ENCODE results near the gene CDKN2AIP. TPM values are rescaled to one million over a fixed set of nuclear protein-coding genes. Genes with fewer than 3 reads are reported as not detected.
"Not testable (repeated sequence)": the region's sequence is repeated elsewhere in the genome, so short reads cannot be mapped to it uniquely, and the experiment has no call there.

Gene CDKN2AIP
- total RNA-seq, 1 donor from 2014 or later: 9.2 TPM

DNA sequence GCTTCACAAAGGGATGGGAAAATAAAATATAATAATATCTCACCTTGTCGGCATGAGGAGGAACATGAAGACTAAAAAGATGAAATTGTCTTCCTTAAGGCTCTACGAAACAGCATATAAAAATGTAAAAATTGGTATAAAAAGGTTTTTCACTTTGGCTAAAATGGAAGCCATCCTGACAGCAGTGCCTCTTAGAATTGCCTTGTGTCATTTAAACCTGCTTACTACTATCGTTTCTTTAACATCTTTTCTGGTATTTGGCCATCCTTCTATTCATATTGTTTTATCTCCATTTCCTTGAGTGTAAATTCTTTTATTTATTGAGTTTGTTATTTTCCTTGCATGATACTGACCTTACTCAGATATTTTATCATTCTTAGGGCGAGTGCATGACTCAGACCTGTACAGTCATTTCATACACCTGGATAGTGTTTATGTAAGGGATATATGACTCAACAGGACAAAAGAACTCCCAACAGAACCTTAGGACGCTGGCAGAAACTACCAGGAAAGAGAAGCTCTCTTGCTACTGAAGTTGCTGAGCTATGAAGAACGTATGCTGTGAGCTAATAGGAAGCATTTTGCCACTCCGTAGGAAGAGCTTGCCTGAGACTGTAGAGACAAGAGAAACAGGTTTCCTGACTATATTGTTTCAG is 5.8 kb upstream of the CDKN2AIP start:
- no peak for DNase-seq
- ATAC-seq: no peak
- intact Hi-C loops (cut with micrococcal nuclease): no loop called here

DNA sequence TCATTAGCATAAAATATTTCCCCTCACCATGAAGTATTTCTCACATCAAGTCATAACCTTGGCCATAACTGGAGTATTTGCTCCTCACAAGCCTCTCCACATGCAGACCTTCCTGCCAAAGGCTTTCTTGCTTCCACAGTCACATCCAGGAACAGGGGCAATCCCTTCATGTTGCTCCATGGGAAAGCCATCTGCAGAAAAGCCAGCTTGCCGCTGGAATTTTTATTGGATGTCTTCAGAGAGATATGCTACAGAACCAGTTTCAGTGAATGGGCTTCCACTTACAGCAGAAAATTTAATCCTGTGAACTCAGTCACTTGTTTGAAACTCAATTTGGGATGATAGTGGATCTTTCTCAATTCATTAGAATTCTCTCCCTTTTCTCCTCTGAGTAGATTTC is 3.2 kb upstream of the CDKN2AIP start:
- intact Hi-C loops (cut with micrococcal nuclease): no loop called here
- ATAC-seq (no peak), DNase-seq (no peak)

DNA sequence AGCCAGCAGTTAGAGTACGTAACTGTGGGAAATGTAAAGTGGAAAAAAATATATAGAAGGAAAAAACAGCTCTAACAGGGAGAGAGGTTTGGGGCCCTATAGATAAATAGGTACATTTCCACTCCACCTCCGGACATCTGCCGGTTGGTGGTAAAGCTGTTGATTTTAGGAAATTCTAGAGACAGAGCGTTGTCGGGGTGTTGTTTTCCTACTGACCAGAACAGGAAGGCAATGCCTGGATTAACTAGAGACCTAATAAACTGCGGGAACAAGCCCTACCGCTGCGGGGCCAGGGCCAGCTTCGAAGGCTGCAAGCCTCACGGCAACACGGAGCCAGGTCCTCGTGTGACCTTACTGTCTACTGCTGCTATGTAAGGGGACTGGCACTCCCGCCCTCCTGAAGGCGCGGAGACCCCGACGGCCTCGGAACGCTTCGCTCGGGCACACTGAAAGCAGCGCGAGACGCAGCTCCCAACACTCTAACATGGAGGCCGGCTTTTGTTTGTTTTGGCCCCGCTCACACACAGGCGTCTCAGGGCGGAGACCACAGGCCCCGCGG is 702 bp upstream of the CDKN2AIP start:
- ATAC-seq: peak; percentile 60
- intact Hi-C loops (cut with micrococcal nuclease): no loop called here

DNA sequence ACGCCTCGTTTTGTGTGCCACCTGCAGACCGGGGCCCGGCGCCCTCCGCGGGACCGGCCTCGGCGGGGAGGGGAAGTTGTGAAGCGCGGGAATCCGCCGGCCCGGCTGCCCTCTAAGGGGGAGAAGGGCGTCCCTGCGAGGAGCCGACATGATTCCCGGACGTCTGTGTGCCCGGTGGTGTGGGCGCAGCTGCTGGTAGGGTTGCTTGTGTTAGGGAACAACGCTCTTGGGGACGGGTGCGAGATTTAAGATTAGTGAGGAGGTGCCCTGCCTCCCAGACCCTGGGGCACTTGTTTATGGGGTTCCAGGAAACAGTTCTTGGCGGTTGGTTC is 627 bp downstream of the CDKN2AIP start:
- DNase-seq (peak; percentile 58), ATAC-seq (peak; percentile 25)
- intact Hi-C loops (cut with micrococcal nuclease): no loop called here

More for the DNA sequence above, 702 bp upstream of the CDKN2AIP start:
- no peak for DNase-seq

DNA sequence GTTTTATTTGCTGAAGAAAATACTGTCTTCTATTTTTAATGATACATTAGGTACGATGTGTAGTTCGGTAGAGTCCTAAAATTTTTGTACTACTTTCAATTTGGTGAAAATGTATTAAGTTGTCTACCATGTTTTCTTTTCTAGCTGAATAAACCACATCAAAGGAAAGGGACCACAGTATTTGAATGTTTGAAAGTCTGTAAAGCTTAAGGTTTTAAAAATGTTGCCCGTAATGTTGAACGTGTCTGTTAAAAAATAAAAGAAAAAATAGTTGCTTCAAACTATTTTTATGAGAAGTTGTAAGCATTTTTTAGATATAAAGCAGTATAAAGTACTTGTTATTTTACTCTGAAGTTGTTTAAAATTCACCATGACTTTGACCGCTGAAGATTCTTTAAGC is 3.2 kb downstream of the CDKN2AIP start:
- intact Hi-C loops (cut with micrococcal nuclease): no loop called here
- DNase-seq (no peak), ATAC-seq (no peak)

DNA sequence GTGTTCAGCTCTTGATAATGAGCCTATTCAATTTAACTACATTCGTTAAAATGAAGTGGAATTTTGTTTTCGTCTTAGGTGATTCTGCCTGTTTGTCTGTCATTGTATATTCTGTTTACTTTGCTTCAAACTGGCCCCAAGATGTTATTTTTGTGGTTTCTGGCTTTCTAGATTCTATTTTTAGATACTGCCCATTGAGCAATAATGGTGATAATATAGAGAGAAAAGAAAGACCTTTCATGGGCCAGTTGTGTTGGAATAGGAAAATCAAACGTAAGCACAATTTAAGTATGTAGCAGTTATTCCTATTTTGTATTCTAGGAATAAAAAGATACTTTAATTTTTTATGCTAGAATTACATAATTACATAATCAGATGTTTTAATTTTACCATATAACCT is 4.0 kb downstream of the CDKN2AIP start:
- DNase-seq (no peak), ATAC-seq (no peak)
- intact Hi-C loops (cut with micrococcal nuclease): no loop called here

DNA sequence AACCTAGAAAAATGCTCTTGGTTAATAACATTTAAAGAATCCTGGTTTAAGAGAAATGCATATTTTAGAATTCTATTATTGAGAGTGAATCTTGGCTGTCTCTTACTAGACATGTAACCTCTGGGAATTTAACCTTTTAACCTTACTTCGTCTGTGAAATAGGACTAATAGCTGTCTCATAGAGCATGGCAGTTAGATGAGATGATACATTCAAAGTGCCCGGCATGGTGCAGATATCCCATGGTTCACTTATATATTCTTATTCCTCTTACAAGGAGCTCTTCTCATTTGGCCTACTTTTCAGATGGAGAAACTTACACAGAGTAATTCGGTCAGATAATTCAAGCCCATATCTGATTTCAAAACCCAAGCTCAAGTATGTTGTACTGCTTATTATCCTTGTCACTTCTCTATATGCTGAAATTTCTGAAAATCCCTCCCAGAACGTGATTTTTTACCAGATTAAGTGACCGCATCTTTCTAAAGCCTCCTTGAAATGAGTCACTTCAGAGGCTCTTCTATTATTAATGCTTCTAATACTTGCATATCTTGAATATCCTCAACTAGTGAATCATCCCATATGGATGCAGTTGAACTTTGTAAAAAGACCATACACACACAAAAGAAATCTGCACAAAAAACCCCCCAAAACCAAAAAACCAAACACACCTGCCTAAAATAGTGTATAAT is 4.9 kb downstream of the CDKN2AIP start:
- ATAC-seq (no peak), DNase-seq (no peak)
- intact Hi-C loops (cut with micrococcal nuclease): no loop called here

DNA sequence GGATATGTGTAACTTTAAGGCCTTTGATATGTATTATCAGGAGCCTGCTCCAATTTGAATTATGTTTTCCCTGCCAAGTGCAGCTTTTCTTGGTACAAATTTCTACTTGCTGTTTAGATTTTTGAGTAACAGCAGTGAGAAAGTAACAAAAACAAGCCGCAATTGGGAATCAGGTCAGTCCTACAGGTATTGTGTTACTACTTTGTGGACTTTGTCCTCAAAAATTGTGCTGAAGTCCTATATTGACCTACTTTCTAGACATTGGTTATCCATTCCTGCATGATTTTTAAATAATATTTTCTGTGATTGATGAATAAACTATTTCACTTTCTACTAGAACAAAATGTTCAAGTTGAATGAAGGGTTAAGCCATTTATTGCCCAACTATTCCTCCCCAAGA is 5.7 kb downstream of the CDKN2AIP start:
- intact Hi-C loops (cut with micrococcal nuclease): no loop called here
- ATAC-seq: no peak
- DNase-seq: no peak

DNA sequence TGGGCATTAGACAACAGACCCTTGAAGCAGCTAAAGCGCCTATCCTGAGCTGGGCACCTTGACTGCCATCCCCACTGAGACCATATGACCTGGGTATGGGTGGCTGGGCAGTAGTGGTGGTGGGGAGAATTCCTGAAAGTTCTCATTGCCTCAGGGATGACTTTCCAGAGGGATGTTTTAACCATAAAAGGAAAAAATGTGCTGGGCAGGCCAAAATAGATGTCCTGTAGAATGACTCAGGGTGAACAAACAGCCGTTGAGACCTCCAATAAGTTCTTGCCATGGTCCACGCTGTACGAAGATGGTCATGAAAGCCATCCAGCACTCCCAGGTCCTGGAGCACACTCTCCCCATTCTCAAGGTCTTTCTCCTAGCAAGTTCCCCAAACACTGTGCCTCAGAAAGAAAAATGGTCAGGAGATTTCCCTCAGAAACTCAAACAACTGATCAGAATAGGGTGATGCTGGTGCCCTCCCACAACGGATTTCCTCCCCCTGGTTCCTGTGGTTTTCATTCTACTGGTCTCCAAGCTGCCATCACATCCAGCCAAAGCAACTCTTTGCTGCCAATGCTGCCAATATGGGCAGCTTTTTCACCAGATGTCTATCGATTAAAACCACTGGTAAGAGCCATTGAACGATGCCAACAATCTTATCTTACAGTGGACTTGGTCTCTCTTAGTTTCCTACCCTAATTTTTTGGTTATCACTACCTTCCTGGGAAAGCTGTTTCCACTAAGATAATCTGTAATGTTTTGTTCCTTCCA is 11.2 kb downstream of the CDKN2AIP start:
- intact Hi-C loops (cut with micrococcal nuclease): no loop called here
- DNase-seq (no peak), ATAC-seq (no peak)

DNA sequence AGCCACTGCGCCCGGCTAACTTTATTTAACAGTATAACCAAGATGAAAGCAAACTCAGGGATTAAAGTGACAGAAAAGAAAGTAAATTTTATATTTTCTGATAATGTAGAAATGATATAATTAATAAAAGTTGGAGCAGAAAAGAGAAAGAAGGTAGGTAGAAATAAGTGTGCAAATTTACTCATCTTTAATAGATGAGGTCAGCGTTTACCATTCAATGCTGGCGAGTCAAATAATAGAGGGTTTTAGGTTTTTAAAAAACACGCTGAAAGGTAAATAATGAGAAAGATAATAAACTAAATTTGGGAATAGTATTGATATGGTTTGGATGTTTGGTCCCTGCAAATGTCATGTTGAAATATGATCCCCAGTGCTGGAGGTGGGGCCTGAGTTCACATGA is 13.6 kb downstream of the CDKN2AIP start:
- ATAC-seq: no peak
- intact Hi-C loops (cut with micrococcal nuclease): no loop called here
- DNase-seq: no peak

DNA sequence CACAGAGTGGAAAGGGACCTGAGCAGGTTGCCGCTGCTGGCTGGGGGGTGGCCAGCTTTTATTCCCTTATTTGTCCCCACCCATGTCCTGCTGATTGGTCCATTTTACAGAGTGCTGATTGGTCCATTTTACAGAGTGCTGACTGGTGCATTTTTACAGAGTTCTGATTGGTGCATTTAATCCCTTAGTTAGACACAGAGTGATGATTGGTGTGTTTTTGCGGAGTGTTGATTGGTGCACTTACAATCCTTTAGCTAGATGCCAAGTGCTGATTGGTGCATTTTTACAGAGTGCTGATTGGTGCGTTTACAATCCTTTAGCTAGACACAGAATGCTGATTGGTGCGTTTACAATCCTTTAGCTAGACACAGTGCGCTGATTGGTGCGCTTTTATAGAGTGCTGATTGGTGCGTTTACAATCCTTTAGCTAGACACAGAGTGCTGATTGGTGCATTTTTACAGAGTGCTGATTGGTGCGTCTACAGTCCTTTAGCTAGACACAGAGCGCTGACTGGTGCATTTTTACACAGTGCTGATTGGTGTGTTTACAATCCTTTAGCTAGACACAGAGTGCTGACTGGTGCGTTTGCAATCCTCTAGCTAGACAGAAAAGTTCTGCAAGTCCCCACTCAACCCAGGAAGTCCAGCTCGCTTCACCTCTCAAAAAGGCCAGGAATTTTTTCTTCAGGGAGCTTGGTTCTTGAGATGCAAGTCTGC is 19.6 kb downstream of the CDKN2AIP start:
- intact Hi-C loops (cut with micrococcal nuclease); DNase-seq; ATAC-seq: not testable (repeated sequence)

DNA sequence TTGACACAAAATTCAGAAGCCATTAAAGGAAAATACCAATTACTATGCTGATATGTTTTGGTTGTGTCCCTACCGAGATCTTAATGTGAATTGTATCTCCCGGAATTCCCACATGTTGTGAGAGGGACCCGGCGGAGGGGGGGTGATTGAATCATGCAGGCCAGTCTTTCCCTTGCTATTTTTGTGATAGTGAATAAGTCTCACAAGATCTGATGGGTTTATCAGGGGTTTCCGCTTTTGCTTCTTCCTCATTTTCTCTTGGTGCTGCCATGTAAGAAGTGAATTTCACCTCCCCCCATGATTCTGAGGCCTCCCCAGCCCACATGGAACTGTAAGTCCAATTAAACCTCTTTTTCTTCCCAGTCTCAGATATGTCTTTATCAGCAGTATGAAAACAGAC is 21.4 kb downstream of the CDKN2AIP start:
- intact Hi-C loops (cut with micrococcal nuclease); DNase-seq; ATAC-seq: not testable (repeated sequence)

DNA sequence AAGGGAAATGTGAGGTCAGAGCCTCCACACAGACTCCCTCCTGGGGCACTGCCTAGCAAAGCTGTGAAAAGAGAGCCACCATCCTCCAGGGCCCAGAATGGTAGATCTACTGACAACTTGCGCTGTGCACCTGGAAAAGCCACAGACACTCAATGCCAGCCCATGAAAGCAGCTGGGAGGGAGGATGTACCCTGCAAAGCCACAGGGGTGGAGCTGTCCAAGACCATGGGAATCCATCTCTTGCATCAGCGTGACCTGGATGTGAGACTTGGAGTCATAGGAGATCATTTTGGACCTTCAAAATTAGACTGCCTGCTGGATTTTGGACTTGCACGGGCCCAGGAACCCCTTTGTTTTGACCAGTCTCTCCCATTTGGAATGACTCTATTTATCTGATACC is 22.8 kb downstream of the CDKN2AIP start:
- DNase-seq (no peak), ATAC-seq (no peak)
- intact Hi-C loops (cut with micrococcal nuclease): no loop called here

DNA sequence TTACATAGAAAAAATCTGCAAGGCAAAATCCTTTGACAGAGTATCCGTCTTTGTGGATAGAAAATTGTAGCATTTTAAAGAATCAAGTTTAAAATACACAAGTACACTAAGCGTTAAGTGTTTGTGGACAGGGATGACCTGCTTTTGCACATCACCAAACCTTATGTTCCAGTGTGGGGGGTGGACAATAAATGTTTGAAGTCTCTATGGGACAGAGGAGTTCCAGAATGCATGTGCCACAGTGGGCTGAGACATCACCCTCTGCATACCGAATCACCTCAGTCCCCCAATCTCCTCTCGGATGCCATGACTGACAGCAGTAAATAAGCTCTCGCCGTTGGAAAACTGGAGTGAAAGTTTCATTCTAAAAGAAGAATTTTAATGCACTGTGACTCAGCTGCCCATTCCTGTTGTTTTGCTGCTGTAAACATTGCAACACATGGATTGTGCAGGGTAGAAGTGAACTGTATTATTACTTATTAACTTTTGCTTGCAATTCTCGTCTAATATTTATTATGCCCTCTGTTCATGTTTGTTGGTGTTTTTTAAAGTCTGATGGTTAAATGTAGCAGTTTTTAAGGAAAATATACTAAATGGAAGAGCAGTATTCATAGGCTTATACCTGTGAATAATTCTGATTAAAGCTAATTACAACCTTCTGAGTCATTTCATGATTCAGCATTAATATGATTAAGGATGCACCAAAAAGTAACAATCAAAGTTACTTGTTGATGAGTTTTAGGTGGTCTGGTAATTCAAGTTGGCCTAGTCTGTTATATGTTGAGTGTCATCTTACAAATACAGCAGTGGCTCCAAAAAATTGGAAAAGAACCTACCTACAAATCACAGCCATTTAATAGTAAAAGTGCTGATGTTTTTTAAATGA is 24.0 kb downstream of the CDKN2AIP start:
- no peak for DNase-seq
- intact Hi-C loops (cut with micrococcal nuclease): no loop called here
- ATAC-seq: no peak

DNA sequence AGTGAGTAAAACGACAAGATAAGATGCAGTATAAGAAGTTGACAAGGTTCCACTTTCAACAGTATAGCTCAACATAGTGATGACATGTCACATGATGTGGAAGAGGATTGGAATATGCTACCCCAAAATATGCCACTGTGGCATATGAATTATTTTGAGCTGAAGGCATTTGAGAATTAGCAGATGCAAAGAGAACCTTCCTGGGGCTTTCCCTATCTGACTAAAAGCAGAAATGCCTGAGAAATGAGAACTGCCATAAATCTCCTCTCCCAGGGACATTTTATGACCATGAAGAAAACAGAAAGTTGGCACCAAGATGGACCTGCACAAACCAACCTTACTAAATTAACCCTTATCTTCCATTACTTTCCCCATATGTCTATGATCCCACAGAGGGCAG is 24.8 kb downstream of the CDKN2AIP start:
- DNase-seq (no peak), ATAC-seq (no peak)
- intact Hi-C loops (cut with micrococcal nuclease): no loop called here

DNA sequence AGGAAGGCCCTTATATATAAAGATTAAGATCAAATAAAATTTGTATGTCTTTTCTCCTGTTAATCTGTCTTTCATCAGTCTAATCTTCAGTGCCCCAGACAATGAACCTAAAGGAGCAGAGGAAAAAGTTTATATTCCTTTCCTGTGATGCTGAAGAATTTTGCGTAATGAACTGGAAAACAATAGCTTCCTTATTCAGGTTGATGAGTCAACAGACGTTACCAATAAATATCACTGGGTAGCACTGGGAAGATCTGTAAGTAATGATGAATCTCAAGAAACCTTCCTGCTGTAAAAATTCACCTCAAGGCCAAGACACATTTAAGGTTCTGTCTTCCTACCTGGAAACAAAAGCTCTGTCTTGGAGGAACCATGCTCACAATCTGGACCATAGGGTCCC is 25.5 kb downstream of the CDKN2AIP start:
- intact Hi-C loops (cut with micrococcal nuclease): loop anchor here (10.0 kb wide), 1 partner anchor 135 kb away; no protein-coding TSS in a partner anchor
- DNase-seq (no peak), ATAC-seq (no peak)

DNA sequence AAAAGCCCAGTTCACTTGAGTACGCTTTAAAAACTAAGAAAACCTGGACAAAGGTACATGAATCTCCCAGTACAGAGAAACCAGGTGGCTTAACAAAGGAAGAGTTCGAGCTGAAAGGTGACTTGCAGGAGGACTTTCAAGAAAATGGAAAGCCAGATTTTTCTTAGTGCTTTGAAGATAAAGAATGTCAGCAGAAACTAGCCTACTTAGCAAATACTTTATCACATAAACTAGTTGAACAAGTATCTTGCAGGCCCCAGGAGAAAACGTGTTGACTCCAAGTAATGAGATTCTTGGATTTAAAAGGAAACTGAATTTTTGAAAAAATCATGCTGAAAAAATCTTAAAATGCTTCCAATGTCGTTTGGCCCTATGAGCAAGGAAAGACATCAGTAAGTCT is 26.4 kb downstream of the CDKN2AIP start:
- no peak for ATAC-seq
- DNase-seq: no peak
- intact Hi-C loops (cut with micrococcal nuclease): loop anchor here (10.0 kb wide), 1 partner anchor 134 kb away; no protein-coding TSS in a partner anchor

DNA sequence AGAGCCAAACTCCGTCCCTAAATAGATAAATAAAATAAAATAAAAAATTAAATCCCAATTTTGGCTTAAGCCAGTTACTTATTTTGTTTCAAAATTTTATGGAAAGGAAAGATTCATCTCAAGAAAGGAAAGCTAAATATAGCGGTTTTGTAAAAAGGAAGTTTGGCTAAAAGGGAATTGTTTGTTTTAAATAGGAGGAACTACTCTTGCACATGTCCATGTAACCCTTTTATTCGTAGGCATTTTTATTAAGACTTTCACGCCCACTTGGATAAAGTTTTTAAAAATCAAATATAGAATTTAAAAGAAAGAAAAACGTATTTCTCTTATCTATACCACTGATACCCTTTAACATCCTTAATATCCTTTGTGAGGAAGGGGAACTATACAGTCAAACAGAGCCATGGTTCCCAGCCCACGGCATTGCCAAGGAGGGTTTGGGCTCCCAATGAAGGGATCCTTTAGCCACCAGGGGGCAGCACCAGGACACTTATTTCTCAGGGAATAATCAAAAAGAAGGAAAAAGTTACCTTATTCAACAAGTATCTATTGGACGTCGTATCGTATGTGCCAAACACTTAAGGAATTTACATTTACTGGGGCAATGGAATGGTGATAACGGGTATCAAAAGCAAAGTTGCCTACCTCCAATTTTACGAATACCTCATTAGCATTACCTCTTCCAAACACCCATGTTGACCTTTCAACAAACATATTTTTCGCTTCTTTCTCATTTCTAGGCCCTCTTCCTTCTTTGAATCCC is 27.7 kb downstream of the CDKN2AIP start:
- peak; percentile 88 for ATAC-seq
- peak; percentile 90 for DNase-seq
- intact Hi-C loops (cut with micrococcal nuclease): loop anchor here (10.0 kb wide), 1 partner anchor 133 kb away; no protein-coding TSS in a partner anchor
